ENCODE measurements around the gene PPP1R9B.
A peak's percentile ranks its signal among the peaks of the same experiment; 100 is the strongest.

GRCh38 chr17:50151041-50151936 is 812 bp upstream of the PPP1R9B start:
- TF ChIP-seq POLR2A (IDR thresholded peaks at IDR 0.05; ENCODE audit: low read depth) (no peak), CTCF (IDR thresholded peaks at IDR 0.05) (peak; percentile 32 to 92 (median 39))

Data from esophagus muscularis mucosa (tissue), 3 donors.